Subcutaneous abdominal adipose tissue (tissue), 5 donors: Measurements from ENCODE around the gene RUBCNL.

Experiments
- H3K27ac ChIP-seq: one replicate; pipeline ENCODE4 v1.7.0; 2013; ENCODE audit warnings: low read depth, mild to moderate bottlenecking, inconsistent platforms, low read length, moderate library complexity
- H3K27me3 ChIP-seq, 5 donors: one replicate each; pipeline ENCODE4 v1.7.0; 2013; ENCODE audit warnings: low read length in 5 of 5, inconsistent platforms in 1 of 5; ENCODE audit not compliant: control insufficient read depth in 5 of 5, insufficient read depth in 4 of 5
- H3K36me3 ChIP-seq, 5 donors: one replicate each; pipeline ENCODE4 v1.7.0; 2013; ENCODE audit warnings: low read length in 5 of 5; ENCODE audit not compliant: control insufficient read depth in 5 of 5, insufficient read depth in 5 of 5
- H3K4me1 ChIP-seq, 5 donors: one replicate each; pipeline ENCODE4 v1.7.0; 2013; ENCODE audit warnings: low read length in 5 of 5, mild to moderate bottlenecking in 3 of 5, moderate library complexity in 1 of 5; ENCODE audit not compliant: control insufficient read depth in 5 of 5, insufficient read depth in 5 of 5
- H3K4me3 ChIP-seq, 5 donors: one replicate each; pipeline ENCODE4 v1.7.0; 2013; ENCODE audit warnings: low read length in 5 of 5, low read depth in 1 of 5
- H3K9ac ChIP-seq, 5 donors: one replicate each; pipeline ENCODE4 v1.7.0; 2013; ENCODE audit warnings: low read length in 5 of 5, mild to moderate bottlenecking in 4 of 5, moderate library complexity in 3 of 5
- H3K9me3 ChIP-seq, 5 donors: one replicate each; pipeline ENCODE4 v1.7.0; 2013; ENCODE audit warnings: low read length in 5 of 5; ENCODE audit not compliant: control insufficient read depth in 5 of 5
- donor health status: healthy.
- donor health status: healthy.
- donor health status: healthy.
- donor health status: healthy.
- donor health status: healthy.

Gene RUBCNL

GRCh38 chr13:46389457-46390451 is 2.7 kb upstream of the RUBCNL start:
- Histone ChIP-seq H3K27ac (no peak overlapping the region), H3K9ac (no peak overlapping the region), H3K27me3 (peaks cover 12 to 20% (median 13%) of the 10 kb centered on the region in 5 donors), H3K4me3 (no peak overlapping the region), H3K9me3 (no peaks in the 10 kb centered on the region), H3K36me3 (no peaks in the 10 kb centered on the region), H3K4me1 (peaks cover 4 to 22% (median 19%) of the 10 kb centered on the region in 5 donors)

GRCh38 chr13:46388846-46389245 is 1.8 kb upstream of the RUBCNL start:
- no peak overlapping the region for H3K4me3 ChIP-seq
- no peak overlapping the region for H3K9ac ChIP-seq
- H3K4me1 ChIP-seq: peaks cover 4 to 22% (median 19%) of the 10 kb centered on the region in 5 donors
- no peaks in the 10 kb centered on the region for H3K36me3 ChIP-seq
- H3K27ac ChIP-seq: no peak overlapping the region
- H3K9me3 ChIP-seq: no peaks in the 10 kb centered on the region
- peaks cover 12 to 20% (median 13%) of the 10 kb centered on the region in 5 donors for H3K27me3 ChIP-seq

GRCh38 chr13:46388308-46388707 is 1.3 kb upstream of the RUBCNL start:
- Histone ChIP-seq H3K9ac (no peak overlapping the region), H3K9me3 (no peaks in the 10 kb centered on the region), H3K4me1 (peaks cover 4 to 22% (median 19%) of the 10 kb centered on the region in 5 donors), H3K27ac (no peak overlapping the region), H3K4me3 (no peak overlapping the region), H3K36me3 (no peaks in the 10 kb centered on the region), H3K27me3 (peaks cover 12 to 24% (median 13%) of the 10 kb centered on the region in 5 donors)

GRCh38 chr13:46386392-46387063 is 524 bp downstream of the RUBCNL start:
- H3K9ac ChIP-seq: no peak overlapping the region
- no peaks in the 10 kb centered on the region for H3K36me3 ChIP-seq
- H3K27ac ChIP-seq: no peak overlapping the region
- peaks cover 12 to 25% (median 13%) of the 10 kb centered on the region in 5 donors for H3K27me3 ChIP-seq
- H3K4me1 ChIP-seq: peaks cover 4 to 22% (median 19%) of the 10 kb centered on the region in 5 donors
- H3K4me3 ChIP-seq: peak overlapping the region; percentile 47 to 67 (median 59)
- H3K9me3 ChIP-seq: no peaks in the 10 kb centered on the region

GRCh38 chr13:46385946-46386345 is 1.1 kb downstream of the RUBCNL start:
- Histone ChIP-seq H3K9ac (no peak overlapping the region), H3K27ac (no peak overlapping the region), H3K9me3 (no peaks in the 10 kb centered on the region), H3K36me3 (no peaks in the 10 kb centered on the region), H3K4me3 (peak overlapping the region in 3 of 5 donors; percentile 39 to 47 (median 39)), H3K27me3 (peaks cover 12 to 25% (median 13%) of the 10 kb centered on the region in 5 donors), H3K4me1 (peaks cover 4 to 22% (median 19%) of the 10 kb centered on the region in 5 donors)

GRCh38 chr13:46383383-46383782 is 3.7 kb downstream of the RUBCNL start:
- Histone ChIP-seq H3K27ac (no peak overlapping the region), H3K9me3 (no peaks in the 10 kb centered on the region), H3K27me3 (peaks cover 10 to 25% (median 13%) of the 10 kb centered on the region in 5 donors), H3K36me3 (no peaks in the 10 kb centered on the region), H3K9ac (no peak overlapping the region), H3K4me3 (no peak overlapping the region), H3K4me1 (peaks cover 0 to 13% (median 12%) of the 10 kb centered on the region in 5 donors)

GRCh38 chr13:46382224-46382623 is 4.8 kb downstream of the RUBCNL start:
- Histone ChIP-seq H3K9me3 (no peaks in the 10 kb centered on the region), H3K4me3 (no peak overlapping the region), H3K9ac (no peak overlapping the region), H3K27me3 (peaks cover 7 to 20% (median 10%) of the 10 kb centered on the region in 5 donors), H3K36me3 (no peaks in the 10 kb centered on the region), H3K4me1 (peaks cover 0 to 8% (median 7%) of the 10 kb centered on the region in 5 donors), H3K27ac (no peak overlapping the region)

- no peaks in the 10 kb centered on the region for H3K4me1 ChIP-seq
- H3K27me3 ChIP-seq: peaks cover 0 to 9% (median 0%) of the 10 kb centered on the region in 5 donors
- H3K4me3 ChIP-seq: no peak overlapping the region
- H3K9me3 ChIP-seq: no peaks in the 10 kb centered on the region
- H3K9ac ChIP-seq: no peak overlapping the region
- H3K36me3 ChIP-seq: no peaks in the 10 kb centered on the region
- no peak overlapping the region for H3K27ac ChIP-seq
Measured at GRCh38 chr13:46380242-46380641, 6.8 kb downstream of the RUBCNL start.

GRCh38 chr13:46379611-46380010 is 7.4 kb downstream of the RUBCNL start:
- Histone ChIP-seq H3K4me3 (no peak overlapping the region), H3K27me3 (peaks cover 0 to 6% (median 0%) of the 10 kb centered on the region in 5 donors), H3K36me3 (no peaks in the 10 kb centered on the region), H3K9me3 (no peaks in the 10 kb centered on the region), H3K4me1 (no peaks in the 10 kb centered on the region), H3K9ac (no peak overlapping the region), H3K27ac (no peak overlapping the region)

- Histone ChIP-seq H3K36me3 (no peaks in the 10 kb centered on the region), H3K9me3 (no peaks in the 10 kb centered on the region), H3K9ac (no peak overlapping the region), H3K27ac (no peak overlapping the region), H3K4me3 (no peak overlapping the region), H3K4me1 (no peaks in the 10 kb centered on the region), H3K27me3 (peaks cover 0 to 2% (median 0%) of the 10 kb centered on the region in 5 donors)
Measured at GRCh38 chr13:46378411-46378810, 8.6 kb downstream of the RUBCNL start.
